Esophagus muscularis mucosa (tissue), 3 donors: ENCODE data around the gene DSTN.

Source experiments
- POLR2A ChIP-seq: fragments of 450-650 bp; IDR thresholded peaks from one replicate; pipeline ENCODE4 v1.6.1; 2017; ENCODE audit warnings: antibody characterized with exemption, moderate library complexity, mild to moderate bottlenecking, low read depth
- POLR2AphosphoS5 ChIP-seq, 2 donors: sonication (generic); formaldehyde crosslinking; IDR thresholded peaks; one replicate each; pipeline ENCODE4 v1.6.1; 2017; ENCODE audit warnings: antibody characterized with exemption in 2 of 2
- TF ChIP-seq, protein P1 (sequence below), 3 experiments: fragments of 200-600 bp in 2 of 3; fragments of 450-650 bp in 1 of 3; sonication (generic) in 2 of 3; IDR thresholded peaks; one replicate each; pipeline ENCODE4 v1.5.1; 2017 to 2019; ENCODE audit warnings: antibody characterized with exemption in 3 of 3, mild to moderate bottlenecking in 2 of 3, moderate library complexity in 1 of 3

DNA sequence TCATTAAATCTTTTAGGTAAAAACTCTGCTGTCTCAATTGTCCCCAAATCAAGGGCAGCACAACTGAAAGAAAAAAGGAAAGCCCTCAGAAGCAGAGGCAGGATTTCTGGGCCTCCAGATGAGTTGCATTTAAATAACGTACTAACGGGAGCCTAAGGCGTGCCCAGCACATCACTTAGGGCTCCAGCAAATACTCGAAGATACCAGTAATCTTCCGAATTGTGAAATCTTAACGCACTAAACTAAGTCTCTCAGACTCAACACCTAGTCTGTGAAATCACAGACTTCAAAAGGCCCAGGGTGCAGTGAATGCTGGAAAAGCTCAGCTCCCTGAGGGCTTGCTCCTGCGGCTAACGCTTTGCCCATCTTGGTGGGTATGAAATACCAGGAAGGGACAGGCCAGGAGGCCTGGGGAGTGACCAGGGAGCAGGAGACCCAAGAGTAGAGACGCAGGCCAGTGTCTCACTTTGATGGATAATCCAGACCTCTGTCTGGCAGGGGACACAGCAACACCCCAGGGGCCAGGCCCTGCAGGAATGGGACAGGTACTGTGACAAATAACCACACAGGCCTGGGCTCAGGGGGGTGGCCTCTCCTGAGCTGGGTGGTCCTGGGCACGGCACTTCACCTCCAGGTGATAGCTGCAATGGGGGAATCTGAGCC, 75.8 kb downstream of the DSTN start:
- TF ChIP-seq POLR2AphosphoS5 (IDR thresholded peaks at IDR 0.05) = peak in 1 of 2 donors; percentile 9
- TF ChIP-seq, protein P1, sequence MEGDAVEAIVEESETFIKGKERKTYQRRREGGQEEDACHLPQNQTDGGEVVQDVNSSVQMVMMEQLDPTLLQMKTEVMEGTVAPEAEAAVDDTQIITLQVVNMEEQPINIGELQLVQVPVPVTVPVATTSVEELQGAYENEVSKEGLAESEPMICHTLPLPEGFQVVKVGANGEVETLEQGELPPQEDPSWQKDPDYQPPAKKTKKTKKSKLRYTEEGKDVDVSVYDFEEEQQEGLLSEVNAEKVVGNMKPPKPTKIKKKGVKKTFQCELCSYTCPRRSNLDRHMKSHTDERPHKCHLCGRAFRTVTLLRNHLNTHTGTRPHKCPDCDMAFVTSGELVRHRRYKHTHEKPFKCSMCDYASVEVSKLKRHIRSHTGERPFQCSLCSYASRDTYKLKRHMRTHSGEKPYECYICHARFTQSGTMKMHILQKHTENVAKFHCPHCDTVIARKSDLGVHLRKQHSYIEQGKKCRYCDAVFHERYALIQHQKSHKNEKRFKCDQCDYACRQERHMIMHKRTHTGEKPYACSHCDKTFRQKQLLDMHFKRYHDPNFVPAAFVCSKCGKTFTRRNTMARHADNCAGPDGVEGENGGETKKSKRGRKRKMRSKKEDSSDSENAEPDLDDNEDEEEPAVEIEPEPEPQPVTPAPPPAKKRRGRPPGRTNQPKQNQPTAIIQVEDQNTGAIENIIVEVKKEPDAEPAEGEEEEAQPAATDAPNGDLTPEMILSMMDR (IDR thresholded peaks at IDR 0.05) = no peak
- no peak for TF ChIP-seq POLR2A
